ENCODE results near the gene STAB2.

Gene STAB2

DNA sequence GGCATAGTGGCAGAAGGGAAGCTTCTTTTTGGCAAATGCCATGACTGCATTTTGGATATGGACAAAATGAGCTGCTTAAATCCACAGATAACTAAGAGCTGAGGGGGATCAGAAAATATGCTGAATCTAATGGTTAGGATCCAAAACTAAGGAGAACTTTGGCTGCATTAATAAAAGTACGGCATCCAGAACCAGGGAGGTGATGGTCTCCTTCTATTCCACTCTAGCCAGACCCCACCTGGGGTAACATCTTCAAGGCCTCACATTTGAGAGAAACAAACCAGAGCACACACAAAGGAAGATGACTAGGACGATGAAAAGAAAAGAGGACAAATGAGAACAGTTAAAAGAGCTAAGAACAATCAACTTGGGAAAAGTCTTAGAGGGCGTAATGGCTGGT, 226.4 kb downstream of the STAB2 start:
- TF ChIP-seq, protein P1, sequence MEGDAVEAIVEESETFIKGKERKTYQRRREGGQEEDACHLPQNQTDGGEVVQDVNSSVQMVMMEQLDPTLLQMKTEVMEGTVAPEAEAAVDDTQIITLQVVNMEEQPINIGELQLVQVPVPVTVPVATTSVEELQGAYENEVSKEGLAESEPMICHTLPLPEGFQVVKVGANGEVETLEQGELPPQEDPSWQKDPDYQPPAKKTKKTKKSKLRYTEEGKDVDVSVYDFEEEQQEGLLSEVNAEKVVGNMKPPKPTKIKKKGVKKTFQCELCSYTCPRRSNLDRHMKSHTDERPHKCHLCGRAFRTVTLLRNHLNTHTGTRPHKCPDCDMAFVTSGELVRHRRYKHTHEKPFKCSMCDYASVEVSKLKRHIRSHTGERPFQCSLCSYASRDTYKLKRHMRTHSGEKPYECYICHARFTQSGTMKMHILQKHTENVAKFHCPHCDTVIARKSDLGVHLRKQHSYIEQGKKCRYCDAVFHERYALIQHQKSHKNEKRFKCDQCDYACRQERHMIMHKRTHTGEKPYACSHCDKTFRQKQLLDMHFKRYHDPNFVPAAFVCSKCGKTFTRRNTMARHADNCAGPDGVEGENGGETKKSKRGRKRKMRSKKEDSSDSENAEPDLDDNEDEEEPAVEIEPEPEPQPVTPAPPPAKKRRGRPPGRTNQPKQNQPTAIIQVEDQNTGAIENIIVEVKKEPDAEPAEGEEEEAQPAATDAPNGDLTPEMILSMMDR (IDR thresholded peaks at IDR 0.05; ENCODE audit: poor library complexity, severe bottlenecking), result no peak
- Histone ChIP-seq H3K36me3 (ENCODE audit: low read depth) (peaks cover 35% of the 10 kb centered on the region), H3K4me1 (ENCODE audit: insufficient read depth, poor library complexity, severe bottlenecking) (no peaks in the 10 kb centered on the region), H3K27me3 (ENCODE audit: insufficient read depth, poor library complexity, severe bottlenecking) (no peaks in the 10 kb centered on the region), H3K4me3 (ENCODE audit: severe bottlenecking) (no peak overlapping the region), H3K27ac (ENCODE audit: poor library complexity, severe bottlenecking) (no peak overlapping the region), H3K9me3 (ENCODE audit: severe bottlenecking) (no peaks in the 10 kb centered on the region)
- ATAC-seq (ENCODE audit: low read depth) (no peak), DNase-seq (ENCODE audit: low spot score) (no peak)

- H3K36me3 ChIP-seq (ENCODE audit: low read depth), result peaks cover 35% of the 10 kb centered on the region
- H3K27ac ChIP-seq (ENCODE audit: poor library complexity, severe bottlenecking), result no peak overlapping the region
- H3K27me3 ChIP-seq (ENCODE audit: insufficient read depth, poor library complexity, severe bottlenecking), result no peaks in the 10 kb centered on the region
- TF ChIP-seq, protein P1 (IDR thresholded peaks at IDR 0.05; ENCODE audit: poor library complexity, severe bottlenecking), result no peak
- no peak overlapping the region for H3K4me3 ChIP-seq (ENCODE audit: severe bottlenecking)
- ATAC-seq (ENCODE audit: low read depth), result no peak
- no peaks in the 10 kb centered on the region for H3K9me3 ChIP-seq (ENCODE audit: severe bottlenecking)
- no peak for DNase-seq (ENCODE audit: low spot score)
- H3K4me1 ChIP-seq (ENCODE audit: insufficient read depth, poor library complexity, severe bottlenecking), result no peaks in the 10 kb centered on the region
Measured at GRCh38 chr12:103813949-103814348, 226.9 kb downstream of the STAB2 start.

DNA sequence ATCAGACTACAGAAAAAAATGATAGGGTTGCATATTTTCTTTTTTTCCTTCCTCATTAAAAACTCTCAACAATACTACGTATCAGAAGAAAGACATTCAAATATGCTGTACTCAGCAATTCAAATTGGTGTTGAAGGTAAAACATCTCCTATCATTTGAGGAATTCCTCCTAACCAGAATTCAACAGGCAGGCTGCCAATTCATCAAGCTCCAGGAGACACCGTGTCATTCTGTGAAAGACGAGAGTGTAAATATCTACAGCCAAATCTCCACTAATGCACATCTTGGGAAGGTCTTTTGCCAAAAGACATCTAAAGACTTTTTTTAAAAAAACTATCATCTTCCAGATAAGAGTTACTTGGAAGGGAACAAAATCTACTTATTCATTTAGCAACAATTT, 227.4 kb downstream of the STAB2 start:
- TF ChIP-seq, protein P1 (IDR thresholded peaks at IDR 0.05; ENCODE audit: poor library complexity, severe bottlenecking), result no peak
- Histone ChIP-seq H3K27ac (ENCODE audit: poor library complexity, severe bottlenecking) (no peak overlapping the region), H3K36me3 (ENCODE audit: low read depth) (peaks cover 35% of the 10 kb centered on the region), H3K4me3 (ENCODE audit: severe bottlenecking) (no peak overlapping the region), H3K9me3 (ENCODE audit: severe bottlenecking) (no peaks in the 10 kb centered on the region), H3K4me1 (ENCODE audit: insufficient read depth, poor library complexity, severe bottlenecking) (no peaks in the 10 kb centered on the region), H3K27me3 (ENCODE audit: insufficient read depth, poor library complexity, severe bottlenecking) (no peaks in the 10 kb centered on the region)
- DNase-seq (ENCODE audit: low spot score), result no peak
- no peak for ATAC-seq (ENCODE audit: low read depth)

Measured in RWPE2 (cell line).